Measurements from ENCODE around the gene PROC.
A peak's percentile ranks its signal among the peaks of the same experiment; 100 is the strongest.
"Not testable (repeated sequence)": the region's sequence is repeated elsewhere in the genome, so short reads cannot be mapped to it uniquely, and the experiment has no call there.

PROC gene

DNA sequence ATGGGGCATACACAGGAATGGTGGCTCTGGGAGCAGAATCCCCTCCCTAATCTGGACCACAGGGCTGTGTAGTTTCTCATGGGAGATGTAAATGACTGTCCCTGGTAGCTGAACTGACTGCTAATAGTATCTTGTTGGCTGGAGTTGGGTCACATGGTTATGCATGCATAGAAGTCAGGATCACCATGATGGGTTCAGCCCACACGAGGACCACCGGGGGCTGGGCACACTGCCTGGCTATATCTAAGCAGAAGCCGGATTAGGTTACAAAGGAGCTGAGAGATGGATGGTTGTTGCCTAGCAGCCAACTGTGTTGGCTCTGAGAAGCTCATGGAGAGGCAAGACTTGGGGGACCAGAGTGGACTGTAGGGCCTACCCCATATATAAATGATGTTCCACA is 23.7 kb upstream of the PROC start:
- DNase-seq (ENCODE audit: low read depth) = no peak

DNA sequence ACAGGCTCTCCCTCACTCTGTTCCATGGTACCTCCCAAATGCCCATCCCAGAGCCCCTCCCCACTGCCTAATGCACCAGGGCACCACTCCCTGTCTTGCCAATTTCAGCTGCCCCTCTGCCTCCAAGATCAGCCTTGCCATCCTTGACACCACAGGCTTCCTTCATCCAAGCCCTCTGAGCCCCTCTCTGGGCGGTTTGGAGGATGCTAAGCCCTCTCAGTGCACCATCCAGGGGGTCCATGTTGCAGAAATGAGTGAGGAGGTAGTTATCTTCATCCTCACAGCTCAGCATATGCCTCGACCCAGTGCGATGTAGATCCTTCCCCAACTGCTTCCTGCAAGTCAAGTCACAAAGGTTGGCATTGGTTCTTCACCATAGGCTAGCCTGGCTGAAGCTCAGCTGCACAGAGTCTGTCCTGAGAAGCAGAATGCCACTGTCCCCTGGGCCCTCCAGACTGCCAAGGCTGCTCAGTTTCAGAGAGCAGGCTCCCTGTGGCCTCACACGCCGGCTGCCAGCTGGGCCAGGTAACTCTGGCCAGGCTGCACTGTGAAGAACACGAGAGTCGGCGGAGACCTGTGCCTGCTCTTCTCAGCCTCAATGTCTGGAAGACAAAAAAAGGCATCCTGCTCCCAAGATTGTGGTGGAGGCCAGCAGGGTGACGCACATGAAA is 20.5 kb upstream of the PROC start:
- no peak for DNase-seq (ENCODE audit: low read depth)

DNA sequence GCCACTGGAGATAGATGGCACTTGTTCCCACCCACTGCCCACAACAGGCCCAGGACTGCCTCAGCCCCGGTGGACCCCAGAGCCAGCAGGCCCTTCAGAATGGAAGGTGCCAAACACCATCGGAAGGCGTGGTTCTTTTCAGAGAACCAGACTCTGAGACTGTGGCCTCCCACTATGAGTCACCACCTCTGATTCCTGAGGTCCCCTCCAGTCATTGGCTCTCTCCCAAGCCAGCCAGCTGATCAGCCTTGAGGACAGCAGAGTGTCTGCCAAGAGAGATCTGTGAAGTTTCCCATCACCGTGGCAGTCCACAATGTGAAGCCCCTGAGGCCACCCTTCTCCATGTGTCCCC is 20.0 kb upstream of the PROC start:
- no peak for DNase-seq (ENCODE audit: low read depth)

DNA sequence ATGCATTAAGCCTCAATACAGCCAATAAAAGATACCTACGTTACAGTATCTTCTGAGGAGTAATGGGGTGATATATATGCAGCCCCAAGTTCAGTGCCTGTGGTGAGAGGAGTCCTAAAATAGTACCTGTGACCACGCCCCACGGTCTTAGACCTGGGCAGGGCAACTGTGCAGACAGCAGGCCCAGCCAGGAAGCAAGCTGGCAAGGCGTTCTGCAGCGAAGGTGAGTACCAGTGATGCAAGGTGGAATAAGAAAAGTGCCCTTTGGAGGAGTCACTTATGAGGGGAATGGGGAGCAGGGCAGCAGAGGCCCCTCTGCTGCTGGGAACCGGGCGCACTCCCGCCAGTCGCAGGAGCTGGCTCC is 17.7 kb upstream of the PROC start:
- no peak for DNase-seq (ENCODE audit: low read depth)

DNA sequence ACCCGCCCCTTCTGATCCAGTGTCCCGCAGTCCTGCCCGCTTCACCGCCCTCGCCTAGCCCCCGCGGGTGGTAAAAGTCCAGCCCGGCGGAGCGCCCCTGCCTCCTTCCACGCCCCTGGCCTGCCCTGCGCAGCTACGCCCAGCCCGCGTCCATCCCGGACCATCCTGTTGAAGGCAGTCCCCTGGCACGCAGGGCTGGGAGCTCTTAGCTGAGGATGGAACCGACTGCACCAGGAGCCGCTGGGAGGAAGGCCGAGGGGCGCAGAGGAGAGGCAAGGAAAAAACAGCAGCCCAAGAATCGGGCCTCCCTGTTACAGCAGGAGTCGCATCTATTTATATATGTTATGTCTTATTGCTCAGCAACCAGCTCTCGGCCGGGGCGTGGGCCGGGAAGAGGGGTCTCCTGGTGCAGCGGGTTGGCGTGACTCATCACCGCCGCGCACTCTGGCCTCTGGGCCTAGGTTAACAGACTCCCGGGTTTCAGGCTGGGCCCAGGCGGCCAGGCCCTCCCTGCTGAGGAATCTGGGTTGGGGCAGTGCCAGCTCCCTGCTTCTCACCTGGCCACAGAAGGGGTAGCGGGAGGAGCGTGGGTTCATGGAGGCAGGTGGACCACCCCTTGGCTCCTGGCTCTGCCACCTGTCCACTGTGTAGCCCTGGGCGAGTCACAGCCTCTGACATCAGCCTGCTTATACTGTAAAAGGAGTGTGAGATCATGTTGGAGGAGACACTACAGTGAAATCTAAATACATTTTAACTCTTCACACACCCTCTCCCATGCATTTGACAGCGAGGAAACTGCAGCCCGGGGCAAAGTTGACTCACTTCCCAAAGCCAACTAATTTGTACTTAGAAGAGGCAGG is 17.1 kb upstream of the PROC start:
- no peak for DNase-seq (ENCODE audit: low read depth)

DNA sequence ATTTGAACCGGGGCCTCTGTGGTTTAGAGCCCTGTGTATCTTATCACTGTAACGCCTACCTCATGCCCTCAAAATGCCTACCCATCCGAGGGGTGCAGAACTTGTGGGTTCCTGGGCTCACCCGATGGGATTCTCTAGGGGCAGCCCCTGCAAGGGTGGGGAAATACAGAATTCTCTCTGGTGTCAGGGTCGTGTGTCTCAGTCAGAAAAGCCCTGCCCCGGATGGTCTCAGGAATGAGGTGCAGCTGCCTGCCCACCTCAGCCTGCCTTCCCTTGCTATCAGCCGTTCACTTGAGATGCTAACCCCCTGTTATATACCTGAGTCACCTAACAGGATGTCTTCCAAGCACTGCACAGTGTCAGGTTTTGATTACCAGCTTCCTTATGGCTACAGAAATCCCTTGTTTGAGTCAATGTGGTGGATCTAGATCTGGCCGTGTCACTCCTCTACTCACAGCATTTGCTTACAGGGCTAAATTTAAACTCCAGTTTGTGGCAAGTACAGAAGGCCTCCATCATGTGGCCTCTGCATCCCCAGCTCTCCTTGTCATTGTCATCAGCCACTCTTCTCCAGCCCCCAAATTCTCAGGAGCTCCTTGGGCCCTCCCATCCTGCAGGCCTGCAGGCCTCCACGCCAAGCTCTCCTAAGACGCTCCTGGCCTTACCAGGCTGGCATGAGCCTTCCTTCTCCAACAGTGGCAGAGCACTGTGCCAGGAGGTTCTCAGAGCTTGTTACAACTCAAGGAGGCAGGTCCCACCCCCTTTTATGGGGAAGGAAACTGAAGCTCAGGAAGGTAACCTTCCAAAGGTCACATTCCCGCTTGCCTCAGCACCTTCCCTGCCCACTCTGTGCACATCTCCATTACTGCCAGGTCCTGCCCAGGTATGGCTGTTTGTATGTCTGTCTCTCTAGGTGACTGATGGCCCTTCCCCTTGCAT is 16.2 kb upstream of the PROC start:
- no peak for DNase-seq (ENCODE audit: low read depth)

DNA sequence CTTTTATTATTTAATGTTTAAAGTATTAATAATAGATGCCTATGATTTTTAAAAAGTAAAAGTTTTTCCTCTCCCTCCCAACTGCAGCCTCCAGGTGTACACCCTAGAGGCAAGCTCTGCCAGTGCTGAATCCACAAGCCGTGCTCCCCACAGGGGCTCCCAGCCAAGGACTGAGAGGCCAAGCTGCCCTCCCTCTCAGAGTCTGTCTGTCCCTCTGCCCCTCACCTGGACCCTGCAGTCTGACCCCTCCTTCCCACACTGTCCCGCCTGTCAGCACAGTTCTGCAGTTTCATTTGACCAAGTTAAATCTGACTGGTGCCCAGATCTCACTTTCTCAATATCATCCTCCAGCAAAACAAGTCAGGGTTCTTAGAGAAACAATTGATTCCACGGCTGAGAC is 14.8 kb upstream of the PROC start:
- no peak for DNase-seq (ENCODE audit: low read depth)

DNA sequence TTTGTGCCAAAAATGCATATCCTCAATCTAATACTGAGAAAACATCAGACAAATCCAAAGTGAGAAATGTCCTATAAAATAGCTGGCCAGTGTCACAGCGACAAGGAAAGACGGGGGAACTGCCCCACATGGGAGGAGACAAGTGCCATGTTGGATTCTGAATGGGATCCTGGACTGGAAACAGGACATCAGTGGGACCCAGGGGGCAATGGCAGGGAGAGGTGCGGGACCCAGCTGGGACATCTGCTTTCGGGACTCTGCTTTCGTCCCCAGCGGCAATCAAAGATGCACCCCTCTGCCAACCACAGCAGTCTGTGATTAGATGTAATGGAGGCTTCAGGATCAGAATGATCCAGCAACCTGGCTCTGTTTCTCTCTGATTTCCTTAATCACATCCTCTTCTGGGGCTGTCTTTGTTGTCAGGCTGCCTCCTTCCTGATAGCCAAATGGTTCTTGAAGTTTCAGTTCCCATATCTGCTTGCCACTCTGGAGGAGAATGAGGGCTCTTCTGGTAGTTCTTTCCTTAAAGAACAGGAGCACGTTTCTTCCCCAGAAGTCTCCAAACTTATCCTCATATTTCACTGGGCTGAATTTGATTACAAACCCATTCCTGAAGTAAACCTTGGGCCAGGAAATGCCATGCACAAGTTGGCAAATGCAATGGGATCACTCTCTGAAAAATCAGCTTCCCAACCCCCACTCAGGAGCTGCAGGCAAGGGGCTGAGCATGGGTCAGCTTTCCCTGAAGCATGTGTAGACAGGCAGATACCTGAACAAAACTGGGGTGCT is 13.6 kb upstream of the PROC start:
- DNase-seq (ENCODE audit: low read depth) = no peak

DNA sequence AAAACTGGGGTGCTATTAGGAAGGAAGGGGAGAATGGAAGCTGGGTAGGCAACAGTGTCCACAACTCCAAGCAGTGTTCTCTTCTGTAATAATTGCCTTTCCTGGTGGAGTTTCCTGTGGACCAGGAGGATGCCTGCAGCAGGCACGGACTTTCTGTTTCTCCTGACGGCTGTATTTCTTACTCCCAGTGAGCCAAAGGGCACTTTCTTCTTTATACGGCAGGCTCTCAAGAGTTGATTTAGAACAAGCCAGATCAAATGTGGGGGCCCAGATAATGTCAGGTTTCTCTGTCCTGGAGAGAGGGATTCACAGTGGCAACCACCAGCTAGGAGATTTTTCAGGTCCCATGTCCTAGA is 13.0 kb upstream of the PROC start:
- DNase-seq (ENCODE audit: low read depth) = no peak

DNA sequence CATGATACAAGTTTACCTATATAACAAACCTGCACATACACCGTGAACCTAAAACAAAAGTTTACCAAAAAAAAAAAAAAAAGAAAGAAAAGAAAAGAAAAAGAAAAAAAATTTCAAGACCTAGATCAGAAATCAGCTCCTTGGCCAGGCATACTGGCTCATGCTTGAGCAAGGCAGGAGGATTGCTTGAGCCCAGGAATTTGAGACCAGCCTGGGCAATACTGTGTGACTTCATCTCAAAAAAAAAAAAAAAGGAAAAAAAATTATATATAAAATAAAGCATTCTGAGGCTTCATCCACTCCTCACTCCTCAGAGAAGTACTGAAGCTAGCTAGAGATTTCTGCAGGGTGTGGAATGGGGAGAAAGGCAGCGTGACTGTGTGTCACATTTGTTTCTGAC is 11.8 kb upstream of the PROC start:
- no peak for DNase-seq (ENCODE audit: low read depth)

DNA sequence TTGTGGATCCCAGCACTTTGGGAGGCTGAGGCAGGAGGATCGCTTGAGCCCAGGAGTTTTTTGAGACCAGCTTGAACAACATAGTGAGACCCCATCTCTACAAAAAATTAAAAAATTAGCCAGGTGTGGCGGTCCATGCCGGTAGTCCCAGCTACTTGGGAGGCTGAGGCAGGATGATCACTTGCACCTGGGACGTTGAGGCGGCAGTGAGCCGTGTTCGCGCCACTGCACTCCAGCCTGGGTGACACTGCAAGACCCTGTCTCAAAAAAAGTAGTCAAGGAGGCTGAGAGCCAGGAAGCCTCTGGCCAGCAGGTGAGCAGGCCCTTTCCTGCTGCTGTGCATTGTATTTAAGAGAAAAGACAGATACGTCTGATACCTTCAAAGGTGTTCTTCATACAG is 11.1 kb upstream of the PROC start:
- no peak for DNase-seq (ENCODE audit: low read depth)

DNA sequence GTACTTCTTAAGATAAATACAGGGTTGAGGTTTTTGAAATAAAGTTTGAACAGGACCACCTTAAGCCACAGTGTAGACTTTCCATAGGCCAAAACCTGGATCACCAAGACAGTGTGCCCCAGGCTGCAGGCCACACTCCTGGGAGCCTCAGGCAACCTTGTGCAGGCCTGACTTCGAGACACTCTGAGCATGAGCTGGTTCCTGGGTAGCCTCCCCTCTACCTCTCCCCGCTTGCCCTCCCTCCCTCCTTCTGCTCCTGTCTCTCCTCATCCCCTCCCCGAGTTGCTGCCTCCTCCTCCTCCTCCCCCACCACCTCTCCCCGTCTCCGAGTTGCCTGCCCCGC is 10.6 kb upstream of the PROC start:
- DNase-seq (ENCODE audit: low read depth) = no peak

DNA sequence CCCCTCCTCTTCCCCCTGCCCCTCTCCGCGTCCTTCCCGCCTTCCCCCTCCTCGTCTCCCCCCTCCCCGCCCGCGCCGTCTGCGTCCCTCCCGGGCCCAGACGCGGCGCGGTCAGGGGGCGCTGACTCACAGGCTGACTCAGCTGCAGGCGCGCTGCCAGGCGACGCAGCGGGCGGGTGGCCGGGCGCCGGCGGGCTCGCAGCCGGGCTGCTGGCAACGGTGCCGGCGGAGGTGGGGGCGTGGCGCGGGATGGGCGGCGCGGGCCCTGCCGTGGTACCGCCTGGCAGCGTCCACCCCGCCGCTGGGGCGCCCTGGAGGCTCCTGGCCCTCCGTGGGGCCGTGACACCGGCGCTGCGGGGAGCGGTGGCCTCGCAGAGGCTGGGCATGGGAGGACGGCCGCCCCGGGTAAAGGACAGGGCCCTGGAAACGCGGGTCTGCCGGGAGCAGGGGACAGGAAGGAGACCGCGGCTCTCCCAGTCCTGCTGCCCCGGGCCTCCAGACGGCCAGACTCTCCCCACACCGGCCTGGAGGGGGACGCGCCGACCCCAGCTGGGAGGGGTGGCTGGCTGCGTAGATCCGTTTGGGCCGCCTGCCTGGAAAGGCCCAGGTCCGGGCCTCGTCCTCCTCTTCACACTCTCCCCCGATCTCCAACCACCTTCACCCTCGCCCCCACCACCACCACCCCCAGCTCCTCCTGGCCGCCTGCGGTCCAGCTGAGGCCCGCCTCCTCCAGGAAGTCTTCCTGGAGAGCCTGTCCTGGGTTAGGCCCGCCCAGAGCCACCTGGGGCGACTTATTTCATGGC is 10.0 kb upstream of the PROC start:
- peak; percentile 91 for DNase-seq (ENCODE audit: low read depth)

DNA sequence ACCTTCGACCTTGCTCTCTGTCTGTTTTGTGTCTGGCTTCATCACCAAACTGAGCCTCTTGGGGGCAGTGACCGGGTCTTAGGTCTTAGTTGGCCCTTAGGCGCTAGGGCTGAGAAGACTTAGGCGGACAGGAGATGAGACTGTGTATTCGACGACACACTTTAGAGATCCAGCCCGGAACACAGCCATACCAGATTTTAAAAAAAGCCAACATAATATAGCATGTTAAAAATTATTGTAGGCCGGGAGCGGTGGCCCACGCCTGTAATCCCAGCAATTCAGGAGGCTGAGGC is 9.5 kb upstream of the PROC start:
- DNase-seq (ENCODE audit: low read depth) = no peak

DNA sequence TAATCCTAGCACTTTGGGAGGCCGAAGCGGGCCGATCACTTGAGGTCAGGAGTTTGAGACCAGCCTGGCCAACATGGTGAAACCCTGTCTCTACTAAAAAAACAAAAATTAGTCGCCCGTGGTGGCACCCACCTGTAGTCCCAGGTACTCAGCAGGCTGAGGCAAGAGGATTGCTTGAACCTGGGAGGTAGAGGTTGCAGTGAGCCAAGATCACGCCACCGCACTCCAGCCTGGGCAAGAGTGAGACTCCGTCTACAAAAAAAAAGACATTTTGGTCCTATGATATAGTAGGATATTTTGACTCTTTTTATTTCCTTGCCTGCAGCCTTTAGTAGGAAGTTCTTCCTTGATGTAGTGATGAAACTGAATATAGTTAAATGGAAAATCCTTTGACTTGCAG is 8.5 kb upstream of the PROC start:
- DNase-seq (ENCODE audit: low read depth) = not testable (repeated sequence)

DNA sequence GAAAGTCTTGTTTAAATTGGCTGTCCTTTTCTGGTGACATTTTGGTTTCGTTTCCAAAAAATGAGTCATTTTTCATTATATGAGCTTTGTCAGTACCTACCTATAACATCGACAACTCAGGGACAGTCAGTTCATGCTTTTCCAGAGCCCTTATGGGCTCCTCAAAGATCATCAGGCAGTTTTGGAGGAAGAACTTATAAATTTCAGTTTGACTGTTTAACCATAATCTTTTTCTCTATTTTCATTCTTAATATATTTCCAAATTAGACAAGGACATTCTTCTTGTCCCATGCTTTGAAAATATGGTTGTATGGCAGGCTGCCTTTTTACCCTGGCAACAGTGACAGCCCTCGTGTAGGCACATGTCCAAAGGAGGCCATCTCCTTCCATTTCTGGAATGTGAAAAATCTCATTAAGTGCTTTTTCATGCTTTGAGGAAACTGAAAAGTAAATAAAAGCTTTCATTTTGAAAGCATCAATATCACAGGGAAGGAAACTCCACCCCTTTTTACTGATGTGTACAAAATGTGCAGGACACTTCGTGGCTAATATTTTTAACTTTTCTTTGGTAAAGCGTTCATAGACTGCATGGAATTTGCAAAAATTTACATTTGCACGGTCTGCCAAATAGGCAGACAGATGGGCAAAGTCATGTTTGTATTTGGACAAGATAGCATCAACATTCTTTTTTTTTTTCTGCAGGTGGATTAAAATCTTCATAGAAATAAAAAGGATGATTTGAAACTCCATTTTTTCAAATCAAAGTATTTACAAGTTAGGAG is 7.2 kb upstream of the PROC start:
- DNase-seq (ENCODE audit: low read depth) = no peak

DNA sequence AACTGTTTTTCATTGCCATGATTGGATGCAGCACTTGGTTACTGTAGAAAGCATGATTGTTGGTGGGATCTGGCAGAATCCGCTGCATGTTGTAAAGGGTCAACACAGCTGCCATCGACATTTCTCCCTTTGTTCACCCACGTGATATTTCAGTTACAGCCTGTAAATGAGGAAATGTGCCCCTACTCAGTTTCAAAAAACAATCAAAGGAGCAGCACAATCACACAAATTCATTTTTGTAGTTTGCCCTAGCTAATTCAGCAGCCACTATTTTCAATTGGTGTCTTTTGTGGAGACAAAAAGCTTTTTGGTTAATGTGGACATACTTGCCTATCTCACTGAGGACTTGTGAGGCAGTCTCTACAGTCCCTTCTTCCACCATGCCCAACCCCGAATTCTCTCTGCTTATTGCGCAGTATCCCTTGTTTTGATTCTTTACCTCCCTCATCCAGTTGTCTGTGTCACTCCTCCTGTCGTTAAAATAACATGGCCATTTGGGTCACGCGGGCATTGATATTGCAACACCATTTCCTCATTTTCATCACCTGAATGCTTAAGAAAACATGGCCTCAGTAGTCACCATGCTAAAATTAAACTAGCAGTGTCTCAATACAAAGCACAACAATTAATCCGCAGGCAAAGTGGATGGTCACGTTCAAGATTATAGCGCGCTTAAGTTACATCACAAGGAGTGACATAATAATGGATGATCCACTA is 6.4 kb upstream of the PROC start:
- no peak for DNase-seq (ENCODE audit: low read depth)

DNA sequence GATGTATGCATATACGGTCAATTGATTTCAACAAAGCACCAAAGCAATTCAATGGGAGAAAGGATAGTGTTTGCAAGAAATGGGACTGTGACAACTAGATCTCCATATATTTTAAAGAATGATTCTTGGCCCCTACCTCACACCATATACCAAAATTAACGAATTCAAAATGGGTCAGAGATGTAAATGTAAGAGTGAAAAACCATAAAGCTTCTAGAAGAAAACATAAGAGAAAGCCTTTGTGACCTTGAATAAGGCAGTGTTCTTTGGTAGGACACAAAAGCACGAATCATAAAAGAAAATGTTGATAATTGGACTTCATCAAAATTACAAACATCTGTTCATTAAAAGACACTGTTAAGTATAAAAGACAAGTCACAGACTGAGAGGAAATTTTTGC is 5.0 kb upstream of the PROC start:
- DNase-seq (ENCODE audit: low read depth) = no peak

DNA sequence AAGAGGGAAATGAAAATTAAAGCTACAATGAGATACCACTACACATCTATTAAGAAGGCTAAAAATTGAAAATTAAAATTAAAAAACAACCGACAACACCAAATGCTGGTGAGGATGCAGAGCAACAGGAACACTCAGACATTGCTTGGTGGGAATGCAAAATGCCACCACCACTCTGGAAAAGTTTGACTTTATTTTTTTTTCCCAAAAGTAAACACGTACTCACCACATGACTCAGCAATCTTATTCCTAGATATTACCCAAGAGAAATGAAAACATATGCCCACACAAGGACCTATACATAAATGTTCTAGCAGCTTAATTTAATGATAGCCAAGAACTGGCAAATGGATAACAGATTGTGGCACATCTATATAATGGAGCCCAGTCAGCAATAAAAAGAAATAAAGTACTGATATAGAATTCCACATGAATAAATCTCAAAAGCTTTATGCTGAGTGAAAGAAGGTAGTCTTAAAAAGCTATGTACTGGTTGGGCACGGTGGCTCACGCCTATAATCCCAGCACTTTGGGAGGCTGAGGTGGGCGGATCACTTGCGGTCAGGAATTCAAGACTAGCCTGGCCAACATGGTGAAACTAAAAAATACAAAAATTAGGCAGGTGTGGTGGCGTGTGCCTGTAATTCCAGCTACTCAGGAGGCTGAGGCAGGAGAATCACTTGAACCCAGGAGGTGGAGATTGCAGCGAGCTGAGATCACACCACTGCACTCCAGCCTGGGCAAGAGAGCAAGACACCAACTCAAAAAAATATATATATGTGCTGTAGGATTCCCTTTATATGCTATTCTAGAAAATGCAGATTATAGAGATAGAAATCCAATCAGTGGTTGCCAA is 4.2 kb upstream of the PROC start:
- no peak for DNase-seq (ENCODE audit: low read depth)
